Endodermal cell (in vitro differentiated cells): Measurements from ENCODE around the gene HRH2. TPM values are rescaled to one million over a fixed set of nuclear protein-coding genes. Genes with fewer than 3 reads are reported as not detected.

Source experiments
- DNase-seq: peaks from one replicate; pipeline ENCODE4 v3.0.0-alpha.2; 2017
- H3K27ac ChIP-seq: 2 replicates; pipeline ENCODE4 v1.5.1; 2013; ENCODE audit warnings: mild to moderate bottlenecking, low read depth, low read length, moderate library complexity
- H3K27me3 ChIP-seq: 2 replicates; pipeline ENCODE4 v1.6.1; 2013; ENCODE audit warnings: mild to moderate bottlenecking, low read length, moderate library complexity; ENCODE audit not compliant: insufficient read depth, control insufficient read depth, poor library complexity, severe bottlenecking
- H3K36me3 ChIP-seq: 2 replicates; pipeline ENCODE4 v1.7.0; 2013; ENCODE audit warnings: mild to moderate bottlenecking, low read length, moderate library complexity; ENCODE audit not compliant: control insufficient read depth, insufficient read depth
- H3K4me1 ChIP-seq: one replicate; pipeline ENCODE4 v1.7.0; 2013; ENCODE audit warnings: low read length; ENCODE audit not compliant: control insufficient read depth, insufficient read depth
- H3K4me3 ChIP-seq: 2 replicates; pipeline ENCODE4 v1.5.1; 2013; ENCODE audit warnings: mild to moderate bottlenecking, low read length, moderate library complexity
- H3K9ac ChIP-seq: 2 replicates; pipeline ENCODE4 v1.6.1; 2013; ENCODE audit warnings: mild to moderate bottlenecking, low read length, moderate library complexity; ENCODE audit not compliant: poor library complexity, severe bottlenecking; ENCODE audit errors: extremely low read depth
- H3K9me3 ChIP-seq: 2 replicates; pipeline ENCODE4 v1.6.1; 2013; ENCODE audit warnings: mild to moderate bottlenecking, low read length, moderate library complexity; ENCODE audit not compliant: control insufficient read depth
- H3K27ac Mint-ChIP-seq: 2 replicates; pipeline ENCODE4 v1.8.0; 2020; ENCODE audit warnings: mixed read lengths
- H3K27me3 Mint-ChIP-seq: 2 replicates; pipeline ENCODE4 v1.8.0; 2021; ENCODE audit warnings: mild to moderate bottlenecking, mixed read lengths; ENCODE audit not compliant: insufficient read depth
- H3K36me3 Mint-ChIP-seq: 2 replicates; pipeline ENCODE4 v1.8.0; 2020; ENCODE audit warnings: low read depth, mixed read lengths
- H3K4me1 Mint-ChIP-seq: 2 replicates; pipeline ENCODE4 v1.8.0; 2020; ENCODE audit warnings: mixed read lengths
- H3K4me3 Mint-ChIP-seq: 2 replicates; pipeline ENCODE4 v1.8.0; 2020; ENCODE audit warnings: mild to moderate bottlenecking, moderate library complexity, mixed read lengths
- H3K9me3 Mint-ChIP-seq: 2 replicates; pipeline ENCODE4 v1.8.0; 2020; ENCODE audit warnings: mild to moderate bottlenecking, mixed read lengths
- CTCF ChIP-seq: fragments of 200-600 bp; sonication (generic); conservative IDR thresholded peaks from 2 replicates; pipeline ENCODE4 v1.5.0; 2021; ENCODE audit warnings: antibody characterized with exemption, mild to moderate bottlenecking
- WGBS, 2 experiments: methylation state at CpG; one replicate each; pipeline versions ENCODE4 v1.1.5 to v1.1.7; 2013; ENCODE audit warnings: missing lambda C conversion rate in 2 of 2, mixed read lengths in 1 of 2; ENCODE audit not compliant: insufficient coverage in 1 of 2, insufficient read length in 1 of 2; 5-methylcytosine and 5-hydroxymethylcytosine counted together
- total RNA-seq, 2 donors: library from RNA; stranded (reverse); fragmentation: NEBNext Ultra II Directional in 1 of 2; extraction: Animal tissue kit (Norgen Biotek cat#: 25700) in 1 of 2; gene quantifications; 2 replicates in 1 of 2; 3 replicates in 1 of 2; pipeline ENCODE4 v1.2.1, GENCODE V29; 2021

The HRH2 gene
- total RNA-seq, 2 donors from 2014 or later = 2.1 to 3.3 TPM

GRCh38 chr5:175652741-175653663 lies 4.9 kb upstream of the HRH2 start:
- TF ChIP-seq CTCF = no peak
- Mint-ChIP-seq H3K4me3 (no peak overlapping the region), H3K27me3 (peaks cover 16% of the 10 kb centered on the region), H3K36me3 (peaks cover 8% of the 10 kb centered on the region), H3K27ac (no peak overlapping the region), H3K9me3 (peaks cover 31% of the 10 kb centered on the region), H3K4me1 (peaks cover 11% of the 10 kb centered on the region)
- 90 to 92% methylated on average over 8 to 11 of the region's 11 CpGs for WGBS, 2 experiments
- DNase-seq = no peak
- H3K4me3 ChIP-seq = no peak overlapping the region
- H3K9ac ChIP-seq = no peak overlapping the region
- H3K36me3 ChIP-seq = no peaks in the 10 kb centered on the region
- no peaks in the 10 kb centered on the region for H3K4me1 ChIP-seq
- peaks cover 15% of the 10 kb centered on the region for H3K27me3 ChIP-seq
- H3K27ac ChIP-seq = no peak overlapping the region
- H3K9me3 ChIP-seq = peaks cover 21% of the 10 kb centered on the region

- no peak for DNase-seq
- Histone ChIP-seq H3K27me3 (peaks cover 22% of the 10 kb centered on the region), H3K9ac (no peak overlapping the region), H3K36me3 (no peaks in the 10 kb centered on the region), H3K4me3 (no peak overlapping the region), H3K27ac (no peak overlapping the region), H3K9me3 (peaks cover 18% of the 10 kb centered on the region), H3K4me1 (no peaks in the 10 kb centered on the region)
- Mint-ChIP-seq H3K9me3 (peaks cover 26% of the 10 kb centered on the region), H3K4me1 (peaks cover 11% of the 10 kb centered on the region), H3K36me3 (peaks cover 8% of the 10 kb centered on the region), H3K27ac (no peak overlapping the region), H3K27me3 (peaks cover 22% of the 10 kb centered on the region), H3K4me3 (no peak overlapping the region)
- TF ChIP-seq CTCF = no peak
- 91 to 100% methylated on average over 2 to 4 of the region's 4 CpGs for WGBS, 2 experiments
Measured at GRCh38 chr5:175653763-175654162, 4.1 kb upstream of the HRH2 start.

GRCh38 chr5:175654339-175654738 lies 3.5 kb upstream of the HRH2 start:
- no peak overlapping the region for H3K9ac ChIP-seq
- no peak for TF ChIP-seq CTCF
- H3K4me3 Mint-ChIP-seq = no peak overlapping the region
- no peak overlapping the region for H3K27ac ChIP-seq
- H3K4me3 ChIP-seq = no peak overlapping the region
- peaks cover 11% of the 10 kb centered on the region for H3K4me1 Mint-ChIP-seq
- H3K27ac Mint-ChIP-seq = no peak overlapping the region
- peaks cover 28% of the 10 kb centered on the region for H3K27me3 ChIP-seq
- H3K9me3 Mint-ChIP-seq = peaks cover 20% of the 10 kb centered on the region
- no peaks in the 10 kb centered on the region for H3K36me3 ChIP-seq
- H3K36me3 Mint-ChIP-seq = peaks cover 5% of the 10 kb centered on the region
- peaks cover 12% of the 10 kb centered on the region for H3K9me3 ChIP-seq
- DNase-seq = no peak
- H3K4me1 ChIP-seq = no peaks in the 10 kb centered on the region
- 88 to 91% methylated on average over 6 to 7 of the region's 7 CpGs for WGBS, 2 experiments
- peaks cover 28% of the 10 kb centered on the region for H3K27me3 Mint-ChIP-seq
